GM19043 (cell line): ENCODE measurements around the gene CNTNAP2.

Source experiments
- ATAC-seq: cut with Tn5 transposase; IDR thresholded peaks from one replicate; pipeline ENCODE4 v1.9.1; 2021; ENCODE audit warnings: low read depth; ENCODE audit not compliant: unreplicated experiment

The CNTNAP2 gene

DNA sequence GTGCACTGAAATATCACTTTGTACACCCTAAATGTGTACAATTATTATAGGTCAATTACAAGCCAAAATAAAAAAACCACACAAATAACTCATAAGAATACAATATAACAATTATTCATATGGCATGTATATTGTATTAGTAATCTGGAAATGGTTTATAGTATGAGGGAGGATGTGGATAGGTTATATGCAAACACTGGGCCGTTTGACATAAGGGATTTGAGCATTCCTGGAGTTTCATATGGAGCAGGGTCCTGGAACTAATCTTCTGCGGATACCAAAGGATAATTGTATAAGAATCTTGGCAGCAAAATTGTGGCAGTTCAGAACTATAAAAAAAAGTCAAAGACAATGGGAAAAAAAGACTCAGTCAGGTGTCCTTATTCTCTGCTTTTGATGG, 619.4 kb downstream of the CNTNAP2 start:
- ATAC-seq, result no peak

DNA sequence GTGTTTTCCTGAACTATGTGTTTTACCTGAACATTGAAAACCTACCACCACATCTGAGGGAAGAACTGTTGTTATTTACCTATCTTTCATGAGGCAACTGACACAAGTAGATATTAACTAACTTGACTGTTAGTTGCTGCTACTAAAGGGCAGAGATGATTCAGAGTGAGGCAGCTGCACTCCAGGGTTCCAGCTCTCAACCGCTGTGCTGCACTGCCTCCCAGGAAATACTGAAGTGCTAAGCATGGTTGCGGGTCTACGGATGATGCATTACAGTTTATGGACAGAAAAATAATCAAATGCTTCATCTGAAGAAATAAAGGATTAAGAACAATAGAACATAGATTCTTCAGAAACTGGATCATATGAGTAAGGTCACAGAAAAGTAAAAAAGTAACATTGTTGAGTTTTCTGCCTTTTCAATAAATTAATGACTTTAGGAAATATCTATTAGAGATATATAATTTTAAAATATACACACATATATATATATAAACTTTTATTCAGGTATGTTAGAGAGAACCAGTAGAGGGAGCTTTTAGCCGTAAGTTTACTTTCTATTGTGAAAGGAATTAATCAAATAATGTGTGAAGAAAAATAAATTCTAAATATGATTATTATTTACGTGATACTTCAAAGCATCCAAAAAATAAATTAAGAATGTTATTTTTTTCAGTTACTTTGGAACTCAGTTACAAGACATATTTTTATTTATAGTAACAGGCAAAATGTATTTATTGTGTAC, 620.0 kb downstream of the CNTNAP2 start:
- no peak for ATAC-seq

DNA sequence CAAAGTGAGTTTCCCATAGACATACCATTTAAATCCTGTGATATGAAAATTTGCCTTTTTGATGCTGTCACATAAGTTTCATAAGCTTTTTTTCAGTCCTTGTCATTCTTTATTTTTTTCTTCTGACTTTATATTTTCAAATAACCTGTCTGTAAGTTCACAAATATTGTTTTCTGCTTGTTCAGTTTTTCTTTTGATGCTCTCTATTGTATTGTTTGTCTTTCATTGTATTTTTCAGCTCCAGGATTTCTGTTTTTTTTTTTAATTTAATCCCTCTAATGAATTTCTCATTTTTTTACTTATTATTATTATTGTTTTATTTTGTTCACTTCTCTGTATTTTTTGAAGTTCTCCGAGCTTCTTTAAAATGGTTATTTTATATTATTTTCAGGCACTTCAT, 623.4 kb downstream of the CNTNAP2 start:
- no peak for ATAC-seq

DNA sequence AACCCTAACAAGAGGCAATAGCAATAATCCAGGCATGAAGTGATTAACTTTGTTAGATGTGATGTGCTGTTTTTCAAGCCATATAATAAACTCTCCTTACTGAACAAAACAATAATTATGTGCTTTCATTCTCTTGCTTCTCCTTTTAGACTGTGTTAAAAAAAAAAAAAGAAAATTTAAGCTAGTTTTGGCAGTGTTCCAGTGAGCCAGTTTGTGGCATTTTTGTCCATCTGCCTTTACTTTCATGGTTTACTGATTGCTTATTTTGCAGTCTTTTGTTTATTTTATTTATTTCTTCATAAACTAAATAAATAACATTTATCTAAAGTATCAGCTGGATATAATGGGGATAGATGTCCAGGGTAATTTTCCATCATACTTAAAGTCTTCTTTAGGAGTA, 625.3 kb downstream of the CNTNAP2 start:
- no peak for ATAC-seq

DNA sequence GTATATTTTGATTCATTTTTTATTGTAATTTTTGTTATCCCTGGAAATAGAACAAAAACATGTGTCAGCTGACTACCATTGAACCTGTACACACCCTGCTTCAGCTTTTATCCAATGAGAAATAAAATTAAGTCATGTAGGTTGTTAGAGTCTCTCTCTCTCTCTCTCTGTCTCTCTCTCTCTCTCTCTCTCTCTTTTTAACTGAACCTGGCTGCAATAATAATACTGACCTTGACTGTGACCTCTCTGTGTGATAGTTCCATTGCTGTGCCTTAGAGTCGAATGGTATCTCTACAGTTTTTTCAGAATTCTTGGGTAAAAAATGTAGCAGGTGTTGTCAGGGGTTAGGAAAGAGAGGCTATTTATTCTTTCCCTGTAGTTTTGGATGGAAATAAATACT, 637.8 kb downstream of the CNTNAP2 start:
- ATAC-seq, result no peak

DNA sequence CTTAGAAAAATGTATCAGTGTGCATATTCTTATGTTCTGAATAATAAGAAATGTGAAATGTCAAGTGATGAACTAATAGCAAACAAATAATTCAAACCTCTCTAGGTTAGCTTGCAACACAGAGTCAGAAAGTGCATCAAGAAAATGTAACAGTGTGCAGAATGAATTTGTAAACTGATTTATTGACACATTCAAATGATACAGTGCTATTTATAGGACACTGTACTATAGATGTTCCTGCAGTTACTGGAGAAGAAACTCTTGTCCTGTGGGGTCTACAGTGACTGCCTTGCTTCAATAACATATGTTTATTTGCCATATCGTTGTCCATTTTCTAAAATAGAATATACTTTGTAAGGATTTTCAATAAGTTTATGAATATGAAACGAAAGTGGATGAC, 639.0 kb downstream of the CNTNAP2 start:
- no peak for ATAC-seq

DNA sequence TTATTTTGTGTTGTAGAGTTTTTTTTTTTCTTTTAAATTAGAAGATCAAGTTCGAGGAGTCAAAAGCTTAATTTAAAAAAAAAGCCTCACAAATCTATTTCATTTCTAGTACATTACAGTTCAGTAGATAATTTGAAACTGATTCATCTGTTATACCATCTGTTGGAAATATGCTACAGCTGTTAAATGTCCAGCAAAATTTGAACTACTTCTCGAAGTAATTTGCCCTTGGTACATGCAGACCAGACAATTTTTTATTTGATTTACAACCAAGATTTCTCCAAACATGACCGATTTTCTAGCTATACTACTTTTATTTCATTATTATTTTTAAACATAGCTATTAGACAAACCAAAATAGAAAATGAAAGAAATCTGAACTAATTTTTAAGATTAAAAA, 647.9 kb downstream of the CNTNAP2 start:
- no peak for ATAC-seq

DNA sequence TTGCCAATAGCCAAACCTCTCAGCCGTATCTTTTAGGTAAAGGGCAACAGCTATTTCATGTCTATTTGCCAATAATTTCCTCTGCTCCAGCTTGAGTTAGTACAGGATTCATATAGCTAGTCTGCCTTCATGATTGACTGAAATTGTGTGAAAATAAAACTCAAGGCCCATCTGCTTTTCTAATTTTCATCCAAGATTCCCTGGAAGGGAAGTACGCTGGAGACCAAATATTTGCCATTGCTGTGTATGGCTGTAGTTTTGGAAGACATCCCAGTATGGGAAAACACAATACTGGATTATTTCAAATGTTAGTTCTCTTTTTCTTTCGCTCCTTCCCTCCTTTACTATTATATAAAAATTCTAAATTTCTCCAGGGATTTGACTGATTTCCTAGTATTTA, 652.4 kb downstream of the CNTNAP2 start:
- ATAC-seq, result no peak

DNA sequence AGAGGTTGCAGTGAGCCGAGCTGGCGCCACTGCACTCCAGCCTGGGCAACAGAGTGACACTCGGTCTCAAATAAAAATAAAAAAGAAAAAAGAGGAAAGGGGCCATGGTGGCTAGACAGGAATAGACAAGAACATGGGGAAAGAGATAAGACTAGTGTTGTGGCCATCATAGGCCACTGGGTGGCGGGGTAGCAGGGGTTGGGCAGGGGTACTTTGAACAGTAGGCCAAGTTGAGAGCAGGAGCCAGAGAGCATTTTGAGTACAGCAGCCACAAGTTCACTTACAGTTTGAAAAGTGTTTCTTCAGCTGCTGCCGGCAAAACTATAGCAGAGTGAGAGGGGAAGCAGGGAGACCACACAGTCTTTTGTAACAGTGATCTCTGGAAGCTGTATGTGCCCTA, 656.0 kb downstream of the CNTNAP2 start:
- ATAC-seq, result no peak

DNA sequence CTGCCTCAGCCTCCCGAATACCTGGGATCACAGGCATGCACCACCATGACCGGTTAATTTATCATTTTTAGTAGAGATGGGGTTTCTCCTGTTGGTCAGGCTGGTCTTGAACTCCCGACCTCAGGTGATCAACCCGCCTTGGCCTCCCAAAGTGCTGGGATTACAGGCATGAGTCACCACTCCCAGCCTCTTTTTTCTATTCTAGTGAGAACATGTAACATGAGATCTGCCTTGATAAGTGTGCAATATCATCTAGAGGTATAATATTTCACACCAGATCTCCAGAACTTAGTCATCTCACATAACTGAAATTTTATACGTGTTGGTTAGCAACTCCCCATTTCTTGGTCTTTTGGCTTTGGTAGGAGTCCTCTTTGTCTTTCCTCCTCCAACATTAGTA, 656.9 kb downstream of the CNTNAP2 start:
- no peak for ATAC-seq

DNA sequence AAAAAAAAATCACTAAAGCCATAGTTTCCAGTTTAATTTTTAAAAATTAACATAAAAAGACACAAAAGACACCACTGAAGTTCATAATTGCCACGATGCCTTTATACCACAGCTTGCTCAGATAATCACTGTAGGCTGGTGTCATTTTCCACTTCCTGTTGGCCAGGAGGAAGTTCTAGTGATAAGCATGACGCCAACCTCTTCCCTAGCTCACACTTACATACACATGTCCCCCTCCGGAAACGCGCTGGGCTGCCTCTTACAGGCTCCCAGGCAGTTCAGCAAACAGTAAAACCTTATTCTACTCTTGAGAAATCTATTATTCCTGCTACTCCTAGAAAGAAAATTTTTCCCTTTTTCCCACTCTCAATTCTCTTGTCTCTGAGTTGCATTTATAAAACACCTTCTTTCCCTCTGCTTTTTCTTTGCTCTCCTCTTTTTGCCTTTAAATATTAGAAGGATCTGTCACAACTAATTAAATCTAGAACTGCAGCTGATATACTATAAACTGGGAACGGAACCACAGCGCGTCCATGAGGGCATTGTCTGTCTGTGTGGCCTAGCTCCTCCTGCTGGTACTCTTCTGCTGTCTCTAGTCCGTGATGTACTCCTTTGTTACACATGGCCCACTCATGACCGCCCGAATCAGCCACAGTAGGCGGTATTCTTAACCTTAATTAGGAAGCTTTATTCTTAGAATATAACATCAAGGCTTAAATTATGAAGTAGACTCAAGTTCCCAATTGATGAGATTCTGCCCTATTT, 664.9 kb downstream of the CNTNAP2 start:
- no peak for ATAC-seq

DNA sequence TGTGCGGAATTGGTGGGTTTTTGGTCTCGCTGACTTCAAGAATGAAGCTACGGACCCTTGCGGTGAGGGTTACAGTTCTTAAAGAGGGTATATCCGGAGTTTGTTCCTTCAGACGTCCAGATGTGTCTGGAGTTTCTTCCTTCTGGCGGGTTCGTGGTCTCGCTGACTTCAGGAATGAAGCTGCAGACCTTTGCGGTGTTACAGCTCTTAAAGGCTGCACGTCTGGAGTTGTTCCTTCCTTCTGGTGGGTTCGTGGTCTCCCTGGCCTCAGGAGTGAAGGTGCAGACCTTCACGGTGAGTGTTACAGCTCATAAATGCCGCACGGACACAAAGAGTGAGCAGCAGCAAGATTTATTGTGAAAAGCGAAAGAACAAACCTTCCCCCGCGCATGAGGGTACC, 670.7 kb downstream of the CNTNAP2 start:
- no peak for ATAC-seq

DNA sequence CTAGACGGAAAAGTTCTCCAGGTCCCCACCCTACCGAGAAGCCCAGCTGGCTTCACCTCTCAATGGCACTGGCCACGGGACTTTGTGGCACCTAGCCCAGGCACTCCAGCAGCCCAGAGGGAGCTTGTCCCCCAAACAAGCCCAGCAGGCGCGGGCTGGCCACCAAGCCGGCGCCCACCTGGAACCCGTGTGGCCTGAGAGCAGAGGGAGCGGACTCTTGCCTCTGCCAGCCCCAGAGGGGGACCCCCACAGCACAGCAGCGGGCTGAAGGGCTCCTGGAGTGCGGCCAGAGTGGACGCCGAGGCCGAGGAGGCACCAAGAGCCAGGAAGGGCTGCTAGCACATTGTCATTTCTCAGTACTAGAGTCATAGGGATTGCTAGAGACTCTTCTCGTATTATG, 671.4 kb downstream of the CNTNAP2 start:
- no peak for ATAC-seq

DNA sequence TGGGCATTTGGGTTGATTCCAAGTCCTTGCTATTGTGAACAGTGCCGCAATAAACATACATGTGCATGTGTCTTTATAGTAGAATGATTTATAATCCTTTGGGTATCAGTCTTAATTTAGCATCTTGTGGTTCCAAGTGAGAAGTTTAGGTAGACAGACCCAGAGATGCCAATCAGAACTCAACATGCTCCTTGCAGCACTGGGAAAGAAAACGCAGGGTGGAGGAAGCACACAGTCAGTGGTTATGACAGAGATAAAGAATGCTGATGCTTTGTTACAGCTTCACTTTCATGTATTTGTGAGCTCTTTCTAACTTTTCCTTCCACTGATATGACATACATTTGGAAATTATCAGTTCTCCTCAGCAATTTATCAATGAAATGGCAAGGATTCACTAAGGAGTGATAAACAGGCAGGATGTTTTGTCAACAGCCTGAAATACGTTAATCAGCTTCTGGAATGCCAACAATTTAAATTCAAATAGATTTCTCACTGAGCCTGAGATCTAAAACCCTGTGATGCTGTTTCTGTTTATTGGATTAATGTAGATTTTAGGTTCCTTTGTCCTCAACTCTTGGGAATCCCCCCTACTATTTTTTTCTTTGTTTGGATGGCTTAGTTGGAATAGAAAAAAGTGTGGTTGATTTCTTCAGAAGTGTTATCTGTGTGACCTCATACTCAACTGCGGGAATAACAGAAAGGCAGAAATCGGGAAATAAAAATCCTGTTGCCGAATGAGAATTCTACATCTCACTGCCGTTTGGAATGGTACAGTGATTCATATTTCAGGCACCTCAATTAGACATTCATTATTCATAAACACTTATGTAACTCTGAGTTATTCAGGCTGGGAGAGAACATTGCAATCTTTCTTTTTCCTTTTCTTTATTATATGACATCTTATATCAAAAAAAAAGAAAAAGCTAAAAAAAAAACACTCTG, 675.0 kb downstream of the CNTNAP2 start:
- ATAC-seq, result no peak

DNA sequence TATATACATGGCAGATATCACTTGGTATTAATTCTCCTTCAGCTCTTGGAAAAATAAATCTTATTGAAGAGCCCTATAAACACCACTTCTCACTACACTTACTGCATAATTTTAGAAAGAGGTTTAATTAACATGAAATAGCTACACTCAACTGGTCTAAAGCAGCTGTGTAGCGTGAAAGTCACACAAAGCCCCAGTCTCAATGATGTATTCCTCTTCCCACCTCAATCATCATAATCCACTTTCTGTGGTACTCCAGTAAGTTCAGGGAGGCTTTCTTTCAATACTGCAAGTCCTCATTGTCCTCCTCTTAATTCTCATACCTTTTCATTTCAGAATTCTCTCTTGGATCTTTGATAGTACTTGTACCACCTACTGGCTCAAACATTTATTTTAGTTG, 688.0 kb downstream of the CNTNAP2 start:
- no peak for ATAC-seq

DNA sequence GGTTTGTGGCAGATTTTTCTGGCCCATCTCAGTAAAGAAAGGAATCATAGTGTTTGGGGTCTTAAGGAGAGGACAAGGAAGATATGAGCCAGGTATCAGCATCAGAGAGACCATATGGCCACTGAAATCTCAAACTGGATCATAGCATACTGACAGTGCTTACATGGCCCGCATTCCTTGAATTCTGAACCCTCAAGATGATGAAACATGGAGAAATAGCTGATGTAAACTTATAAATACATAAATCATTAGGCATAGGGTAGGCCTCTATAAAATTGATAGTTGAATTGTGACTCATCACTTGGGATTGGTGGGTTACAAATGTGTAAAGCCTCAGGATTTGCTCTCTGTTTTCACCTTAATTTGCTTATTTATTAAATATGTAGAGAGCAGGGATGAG, 688.5 kb downstream of the CNTNAP2 start:
- no peak for ATAC-seq

DNA sequence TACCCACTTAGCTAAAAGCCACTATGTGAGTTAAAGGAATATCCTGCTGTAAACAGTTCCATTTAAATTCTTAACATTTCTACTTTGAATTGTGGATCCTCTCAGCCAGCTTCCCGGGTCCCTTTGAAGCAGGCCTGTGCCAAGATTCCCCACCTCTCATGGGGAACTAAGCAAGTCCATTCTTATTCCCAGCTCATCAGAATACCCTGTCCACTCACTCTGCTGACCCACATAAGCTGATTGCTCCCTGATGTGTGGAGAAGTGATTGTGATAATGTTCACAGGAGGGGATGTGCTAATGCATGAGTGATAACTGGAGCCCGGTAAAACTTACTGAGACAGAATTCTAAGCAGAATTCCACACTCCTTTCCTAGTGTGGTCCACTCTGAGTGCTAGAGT, 709.7 kb downstream of the CNTNAP2 start:
- ATAC-seq, result no peak

DNA sequence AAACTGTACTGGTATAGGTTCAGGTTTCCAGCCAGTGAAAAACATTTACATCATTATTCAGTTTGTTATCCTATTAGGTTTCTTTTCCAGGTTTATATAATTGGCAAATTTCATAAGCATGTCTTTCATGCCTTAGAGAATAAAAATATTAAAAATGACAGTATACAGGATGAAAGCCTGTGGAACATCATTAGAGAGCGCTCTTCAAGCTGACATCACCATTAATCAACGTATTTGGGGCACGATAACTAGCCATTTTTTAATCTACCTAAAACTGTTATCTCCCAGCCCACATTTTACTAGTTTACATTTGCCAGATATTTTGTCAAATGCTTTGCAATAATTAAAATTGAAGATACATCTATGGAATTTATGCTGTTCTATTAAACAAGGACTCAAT, 714.1 kb downstream of the CNTNAP2 start:
- ATAC-seq, result no peak

DNA sequence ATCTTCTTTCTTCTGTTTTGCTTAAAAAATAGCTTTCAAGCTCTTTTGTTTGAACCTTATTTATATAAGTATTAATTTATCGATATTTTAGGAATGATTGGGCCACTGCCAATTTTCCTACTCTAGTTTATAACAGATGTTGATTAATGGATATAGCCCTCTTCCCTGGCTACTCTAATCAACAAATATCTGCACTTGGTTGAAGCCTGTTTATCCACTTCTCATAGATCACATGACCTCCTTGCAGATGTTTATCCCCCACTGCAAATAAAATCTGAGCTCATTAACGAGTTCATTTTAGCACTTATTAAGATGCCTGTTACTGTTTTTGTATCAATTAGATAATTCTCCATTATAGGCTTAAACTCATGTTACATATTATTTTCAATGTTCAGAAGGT, 715.3 kb downstream of the CNTNAP2 start:
- no peak for ATAC-seq

DNA sequence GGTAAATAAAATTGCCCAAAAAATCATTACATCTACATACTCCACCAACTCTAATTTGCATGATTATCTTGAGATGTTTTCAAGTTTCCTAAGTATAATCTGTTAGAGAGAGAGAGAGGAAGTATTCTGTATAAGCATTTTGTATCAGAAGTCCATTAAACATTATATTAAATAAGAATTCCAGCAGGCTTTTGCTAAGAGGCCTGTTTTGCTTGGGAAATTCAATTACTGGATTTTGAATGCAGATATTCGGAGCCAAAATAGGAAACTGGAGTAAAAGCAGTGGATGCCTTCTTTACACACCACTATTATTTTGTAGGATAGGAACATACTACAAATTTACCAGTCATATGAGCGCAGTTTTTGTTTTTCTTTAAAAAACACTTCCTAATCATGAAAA, 727.8 kb downstream of the CNTNAP2 start:
- ATAC-seq, result no peak

DNA sequence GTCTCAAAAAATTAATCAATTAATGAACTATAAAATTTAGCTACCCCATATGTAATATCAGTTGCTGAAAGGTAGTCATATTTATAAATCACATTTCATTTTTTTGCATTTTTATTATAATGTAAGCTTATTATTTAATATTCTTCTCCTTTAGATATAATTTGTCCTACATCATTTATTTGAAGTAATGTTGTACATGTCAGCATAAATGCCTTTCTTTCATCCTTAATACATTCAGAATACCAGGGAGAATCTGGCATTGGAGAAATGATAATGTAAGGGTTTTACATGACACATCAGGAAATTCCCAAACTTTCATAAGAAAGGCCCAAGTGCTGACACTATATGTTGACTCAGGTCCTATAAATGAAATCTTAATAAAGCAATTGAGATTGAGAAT, 742.1 kb downstream of the CNTNAP2 start:
- ATAC-seq, result no peak
